Ishikawa (cell line): ENCODE measurements around the gene KHSRP.

Source experiments
- CEBPB ChIP-seq: IDR thresholded peaks from 2 replicates; pipeline ENCODE4 v1.6.1; 2012
- CREB1 ChIP-seq: IDR thresholded peaks from 2 replicates; pipeline ENCODE4 v1.6.1; 2012; ENCODE audit warnings: low read depth
- EGR1 ChIP-seq: IDR thresholded peaks from 2 replicates; pipeline ENCODE4 v1.6.1; 2012
- EP300 ChIP-seq: IDR thresholded peaks from 2 replicates; pipeline ENCODE4 v1.6.1; 2012; ENCODE audit warnings: borderline replicate concordance
- FOXM1 ChIP-seq: IDR thresholded peaks from 2 replicates; pipeline ENCODE4 v1.6.1; 2012; ENCODE audit warnings: low read depth, borderline replicate concordance
- MAX ChIP-seq: IDR thresholded peaks from 2 replicates; pipeline ENCODE4 v1.6.1; 2012
- NFIC ChIP-seq: IDR thresholded peaks from 2 replicates; pipeline ENCODE4 v1.6.1; 2012
- RAD21 ChIP-seq: IDR thresholded peaks from 2 replicates; pipeline ENCODE4 v1.6.1; 2012; ENCODE audit warnings: low read depth
- REST ChIP-seq: IDR thresholded peaks from 2 replicates; pipeline ENCODE4 v1.6.1; 2012; ENCODE audit warnings: low read depth, mild to moderate bottlenecking
- TAF1 ChIP-seq: IDR thresholded peaks from 2 replicates; pipeline ENCODE4 v1.6.1; 2012; ENCODE audit warnings: low read depth, mild to moderate bottlenecking
- TCF12 ChIP-seq: IDR thresholded peaks from 2 replicates; pipeline ENCODE4 v1.6.1; 2012; ENCODE audit warnings: low read depth
- TEAD4 ChIP-seq: IDR thresholded peaks from 2 replicates; pipeline ENCODE4 v1.6.1; 2012
- USF1 ChIP-seq: IDR thresholded peaks from 2 replicates; pipeline ENCODE4 v1.6.1; 2012
- YY1 ChIP-seq: IDR thresholded peaks from 2 replicates; pipeline ENCODE4 v1.6.1; 2012; ENCODE audit warnings: low read depth
- ZBTB7A ChIP-seq: IDR thresholded peaks from 2 replicates; pipeline ENCODE4 v1.6.1; 2012; ENCODE audit warnings: low read depth

Gene KHSRP

GRCh38 chr19:6383188-6383587 is 41.4 kb downstream of the KHSRP start:
- TF ChIP-seq TAF1 (no peak), FOXM1 (no peak), ZBTB7A (no peak), NFIC (no peak), REST (no peak)

GRCh38 chr19:6381030-6381750 is 43.4 kb downstream of the KHSRP start:
- TF ChIP-seq TEAD4 (no peak), ZBTB7A (no peak), CREB1 (no peak), RAD21 (no peak), CEBPB (no peak), USF1 (no peak), TCF12 (no peak), FOXM1 (no peak), EGR1 (no peak), EP300 (no peak), YY1 (no peak), MAX (no peak), TAF1 (no peak), NFIC (no peak), REST (no peak)

- TF ChIP-seq CEBPB (no peak), FOXM1 (no peak), ZBTB7A (no peak), EGR1 (no peak), CREB1 (no peak), TEAD4 (no peak), MAX (no peak), NFIC (no peak), TCF12 (no peak), TAF1 (no peak), EP300 (no peak), YY1 (no peak), RAD21 (no peak), REST (no peak)
Observed at GRCh38 chr19:6379744-6380143, 44.9 kb downstream of the KHSRP start.

- TF ChIP-seq ZBTB7A: no peak
- 0 out of 2 replicates have a peak, but pooled peaks have one; percentile 5 for TF ChIP-seq TCF12
- no peak for TF ChIP-seq MAX
Observed at GRCh38 chr19:6378486-6378885, 46.1 kb downstream of the KHSRP start.

- TF ChIP-seq CEBPB (no peak), EGR1 (no peak), YY1 (no peak), EP300 (no peak), TEAD4 (peak; percentile 93), FOXM1 (no peak), USF1 (no peak), TAF1 (no peak), TCF12 (peak; percentile 46; the same call in 1 of the 2 replicates)
Observed at GRCh38 chr19:6378041-6378440, 46.6 kb downstream of the KHSRP start.
